Measurements from ENCODE around the gene TMC1.
"Not testable (repeated sequence)": the region's sequence is repeated elsewhere in the genome, so short reads cannot be mapped to it uniquely, and the experiment has no call there.

The TMC1 gene

DNA sequence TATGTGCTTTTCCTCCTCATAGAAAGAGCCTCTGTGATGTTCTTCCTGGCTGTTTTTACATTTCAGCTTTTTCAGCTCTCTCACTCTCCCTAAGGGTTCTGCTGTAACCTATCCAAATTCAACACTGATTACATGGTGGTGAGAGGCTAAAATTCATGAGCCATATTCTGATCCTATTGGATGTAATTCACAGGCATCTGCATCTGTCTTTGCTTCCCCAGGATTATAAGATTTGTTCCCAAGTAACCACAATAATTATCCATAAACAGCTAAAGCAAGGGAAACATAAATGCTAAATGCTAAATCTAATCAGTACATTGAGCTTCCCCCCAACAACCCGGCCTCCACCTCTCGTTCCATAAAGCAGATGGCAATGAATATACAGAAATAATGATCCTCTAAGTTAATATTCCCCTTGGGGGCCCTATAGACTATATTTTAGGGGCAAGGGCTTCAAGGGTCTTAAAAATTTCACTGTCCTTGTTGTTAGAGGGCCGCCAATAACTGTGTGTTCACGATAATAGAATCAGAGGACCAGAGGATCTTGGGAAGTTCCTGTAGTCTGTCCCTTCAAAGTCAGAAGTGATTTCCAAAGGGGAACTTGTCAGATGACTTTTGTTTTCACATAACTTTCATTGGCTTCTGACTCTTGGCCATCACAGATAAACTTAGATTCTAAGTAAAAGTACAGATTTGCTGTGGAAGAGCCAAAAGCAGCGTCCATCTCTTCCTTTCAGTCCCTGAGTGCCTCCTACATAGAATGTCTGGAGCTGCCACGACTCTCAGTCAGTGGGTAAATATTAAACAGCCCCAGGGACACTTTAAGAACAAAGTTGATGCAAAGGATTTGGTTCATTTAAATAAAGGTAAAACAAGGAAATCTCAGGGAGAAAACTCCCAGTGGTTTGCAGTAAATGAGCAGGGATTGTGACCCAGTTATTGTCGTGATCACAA lies 305.9 kb downstream of the TMC1 start:
- DNase-seq = no peak

DNA sequence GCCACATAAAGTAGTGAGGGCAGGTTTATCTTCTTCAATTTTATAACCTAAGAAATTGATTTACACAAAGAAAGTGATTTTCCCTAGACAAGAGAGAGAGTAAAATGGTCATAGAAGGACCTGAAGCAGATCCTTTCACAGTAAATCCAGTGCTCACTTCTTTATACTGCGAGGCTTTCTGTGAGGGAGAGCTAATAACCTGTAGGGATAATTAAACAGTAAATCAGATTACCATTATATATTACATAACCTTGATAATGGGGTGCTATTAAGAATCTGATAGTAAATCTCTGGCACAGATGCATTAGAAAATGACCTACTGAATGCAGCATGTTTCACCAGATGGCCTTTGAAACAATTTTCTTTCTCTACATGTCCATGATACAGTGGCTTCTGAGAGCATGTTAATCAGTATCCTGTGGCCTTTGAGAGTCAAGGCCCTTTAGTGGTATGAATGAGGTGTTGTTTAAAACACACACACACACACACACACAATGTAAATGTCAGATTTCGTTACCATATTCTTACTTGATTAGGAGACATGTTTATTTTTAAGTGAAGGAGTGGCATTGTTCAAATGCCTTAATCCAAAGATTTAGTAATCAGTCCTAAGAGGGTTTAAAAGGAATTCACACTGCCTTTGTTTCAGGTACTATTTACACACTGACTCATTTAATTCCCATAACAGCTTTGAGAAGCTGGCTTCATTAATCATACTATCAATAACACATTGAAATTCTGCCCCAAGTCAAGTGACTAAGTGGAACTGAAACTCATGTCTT lies 306.7 kb downstream of the TMC1 start:
- no peak for DNase-seq

DNA sequence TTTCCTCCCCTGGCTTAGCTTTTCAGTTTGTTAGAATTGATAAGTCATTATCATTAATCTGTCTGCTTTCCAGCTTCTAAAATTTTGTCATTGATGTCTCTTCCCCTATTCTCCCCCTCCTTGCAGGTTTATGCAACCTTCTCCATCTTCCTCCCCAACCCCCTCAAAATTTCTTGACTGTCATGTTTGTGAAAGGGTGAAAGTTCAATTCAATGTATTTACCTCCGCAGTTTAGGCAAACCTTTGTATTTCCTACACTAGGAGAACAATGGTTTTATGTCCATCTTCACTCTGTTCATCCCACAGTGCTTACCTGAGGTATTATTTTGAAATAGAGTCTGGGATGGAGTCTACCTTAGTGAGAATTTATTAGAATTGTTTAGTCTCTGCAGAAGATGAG lies 313.6 kb downstream of the TMC1 start:
- no peak for DNase-seq

DNA sequence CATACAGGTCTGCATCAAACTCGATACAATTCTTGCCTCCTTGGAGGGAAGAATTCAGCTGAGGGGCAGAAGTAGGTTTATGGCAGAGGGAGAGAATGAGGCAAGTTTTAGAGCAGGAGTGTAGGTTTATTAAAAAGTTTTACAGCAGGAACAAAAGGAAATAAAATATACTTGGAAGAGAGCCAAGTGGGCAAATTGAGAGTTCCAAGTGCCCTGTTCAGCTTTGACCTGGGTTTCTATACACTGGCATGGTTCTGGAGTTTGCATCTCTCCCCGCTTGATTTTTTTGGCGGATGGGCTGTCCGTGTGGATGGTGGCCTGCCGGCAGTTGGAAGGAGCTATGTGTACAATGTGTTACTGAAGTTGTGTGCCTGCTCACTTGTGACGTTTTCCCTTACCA lies 315.4 kb downstream of the TMC1 start:
- no peak for DNase-seq

DNA sequence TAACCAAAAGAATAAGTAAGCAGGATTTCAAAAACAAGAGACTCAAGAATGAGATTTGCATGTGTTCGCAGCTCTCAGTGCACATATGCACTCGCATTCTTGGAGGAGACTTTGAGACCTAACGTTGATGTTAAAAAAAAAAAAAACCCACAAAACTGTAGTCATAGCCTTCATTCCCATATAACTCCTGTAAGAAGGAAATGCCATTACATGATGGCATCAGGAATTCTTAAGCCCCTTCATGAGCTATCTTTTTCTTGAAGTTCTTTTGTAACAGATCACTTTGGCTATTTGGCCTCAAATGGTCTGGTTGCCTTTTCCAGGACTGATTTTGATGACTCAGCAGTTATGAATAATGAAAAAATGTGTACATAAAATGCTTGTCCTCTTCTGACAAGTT lies 317.7 kb downstream of the TMC1 start:
- DNase-seq = no peak

DNA sequence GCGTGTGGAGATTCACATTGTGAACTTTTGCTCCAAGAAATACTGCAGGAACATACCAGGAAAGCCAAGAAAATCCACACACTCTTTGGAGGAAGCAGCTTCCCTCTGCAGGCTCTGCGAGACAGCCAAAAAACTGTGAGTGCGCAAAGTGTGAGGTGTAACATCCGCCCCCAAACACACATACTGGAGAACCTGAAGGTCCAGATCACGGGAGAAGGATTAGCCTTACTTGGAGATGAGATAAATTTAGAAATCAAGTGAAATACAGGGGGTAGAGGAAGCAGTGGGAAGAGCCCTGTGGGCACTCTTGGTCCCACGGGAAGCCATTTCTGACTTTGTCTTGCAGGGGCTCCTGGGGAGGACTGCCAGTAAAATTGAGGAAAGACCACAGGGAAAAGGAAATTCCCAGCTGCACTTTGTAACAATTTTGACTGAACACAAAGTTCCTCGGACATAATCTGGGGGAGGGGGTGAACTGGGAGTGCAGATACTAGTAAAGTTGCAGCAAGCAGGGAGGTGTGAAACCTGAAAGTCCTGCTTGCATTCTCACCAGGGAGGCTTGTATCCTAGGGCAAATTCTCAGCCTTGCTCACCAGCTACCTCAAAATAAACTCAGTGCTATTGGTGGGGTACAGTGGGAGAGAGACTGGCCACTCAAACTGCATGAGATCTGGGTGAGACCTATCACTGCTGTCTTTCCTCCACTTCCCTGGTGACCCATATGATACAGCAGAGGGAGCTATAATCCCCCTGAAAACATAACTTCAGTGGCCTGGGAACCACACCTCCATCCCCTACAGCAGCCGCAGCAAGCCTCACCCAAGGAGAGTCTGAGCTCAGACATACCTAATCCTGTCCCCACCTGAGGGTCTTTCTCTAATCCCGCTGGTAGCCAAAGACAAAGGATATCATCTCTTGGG lies 322.4 kb downstream of the TMC1 start:
- no peak for DNase-seq

DNA sequence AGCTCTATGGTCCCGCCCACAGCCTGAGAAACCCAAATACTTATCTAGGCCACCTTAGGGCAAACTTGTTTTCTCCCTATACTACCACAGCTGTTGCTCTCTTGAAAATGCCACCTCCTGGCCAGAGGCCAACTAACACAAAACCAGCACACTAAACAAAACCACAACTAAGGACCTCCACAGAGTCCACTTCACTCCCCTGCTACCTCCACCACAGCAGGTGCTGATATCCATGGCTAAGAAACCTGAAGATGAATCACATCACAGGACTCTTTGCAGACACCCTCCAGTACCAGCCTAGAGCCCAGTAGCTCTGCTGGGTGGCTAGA lies 323.0 kb downstream of the TMC1 start:
- no peak for DNase-seq

DNA sequence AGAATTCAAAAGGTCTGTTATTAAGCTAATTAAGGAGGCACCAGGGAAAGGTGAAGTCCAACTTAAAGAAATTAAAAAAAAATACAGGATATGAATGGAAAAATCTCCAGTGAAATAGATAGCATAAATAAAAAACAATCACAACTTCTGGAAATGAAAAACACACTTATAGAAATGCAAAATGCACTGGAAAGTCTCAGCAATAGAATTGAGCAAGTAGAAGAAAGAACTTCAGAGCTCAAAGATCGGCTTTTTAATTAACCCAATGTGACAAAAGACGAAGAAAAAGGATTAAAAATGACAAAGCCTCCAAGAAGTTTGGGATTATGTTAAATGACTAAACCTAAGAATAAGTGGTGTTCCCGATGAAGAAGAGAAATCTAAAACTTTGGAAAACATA lies 323.6 kb downstream of the TMC1 start:
- not testable (repeated sequence) for DNase-seq

DNA sequence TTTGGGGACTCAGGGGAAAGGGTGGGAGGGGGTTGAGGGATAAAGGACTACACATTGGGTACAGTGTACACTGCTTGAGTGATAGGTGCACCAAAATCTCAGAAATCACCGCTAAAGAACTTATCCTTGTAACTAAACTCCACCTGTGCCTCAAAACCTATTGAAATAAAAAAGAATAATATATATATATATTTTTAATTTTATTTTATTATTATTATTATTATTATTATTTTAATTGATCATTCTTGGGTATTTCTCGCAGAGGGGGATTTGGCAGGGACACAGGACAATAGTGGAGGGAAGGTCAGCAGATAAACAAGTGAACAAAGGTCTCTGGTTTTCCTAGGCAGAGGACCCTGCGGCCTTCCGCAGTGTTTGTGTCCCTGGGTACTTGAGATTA lies 328.8 kb downstream of the TMC1 start:
- DNase-seq = not testable (repeated sequence)

DNA sequence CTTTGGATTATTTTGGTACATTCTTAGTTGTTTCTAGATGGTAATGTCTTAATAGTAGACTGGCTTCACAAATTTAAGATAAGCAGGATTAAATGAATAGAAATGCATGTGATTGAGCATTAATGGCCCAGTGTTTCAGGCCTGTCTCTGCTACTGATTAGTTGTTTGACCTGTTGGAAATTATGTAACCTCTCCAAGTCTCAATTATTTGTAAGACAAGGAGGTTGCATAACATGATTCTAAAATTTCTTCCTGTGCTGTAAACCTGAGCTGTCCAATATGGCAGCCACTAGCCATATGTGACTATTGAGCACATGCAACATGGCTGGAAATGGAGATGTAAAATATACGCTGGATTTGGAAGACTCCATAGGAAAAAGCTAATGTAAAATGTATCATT lies 333.9 kb downstream of the TMC1 start:
- DNase-seq = no peak

DNA sequence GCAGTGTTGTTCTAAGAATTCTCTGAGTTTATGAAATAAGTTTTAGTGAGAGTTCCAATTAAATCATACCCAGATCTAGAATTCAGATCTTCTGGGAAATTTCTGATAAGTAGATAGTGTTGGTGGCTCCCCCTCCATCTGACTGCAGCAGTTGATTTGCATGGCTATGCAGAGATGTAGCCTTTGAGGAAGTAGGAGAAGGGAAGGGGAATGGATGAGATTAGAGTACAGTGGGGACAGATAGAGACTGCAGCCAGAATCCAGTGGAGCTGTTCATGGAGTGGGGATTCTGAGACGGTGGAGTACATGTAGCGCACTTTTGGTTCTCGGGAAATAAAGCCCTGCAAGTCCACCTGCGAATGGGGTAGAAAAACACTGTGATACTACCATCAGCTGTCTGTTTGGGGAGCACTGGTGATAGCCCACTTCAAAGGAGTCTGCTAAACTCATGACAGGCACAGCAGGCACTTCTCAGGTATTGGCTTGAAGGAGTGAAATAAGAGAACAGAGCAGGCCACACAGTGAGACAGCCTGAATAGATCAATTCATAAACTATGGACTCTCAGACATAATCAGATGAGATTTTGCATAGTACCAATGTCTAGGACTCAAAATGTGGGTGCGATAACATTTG lies 334.6 kb downstream of the TMC1 start:
- no peak for DNase-seq

DNA sequence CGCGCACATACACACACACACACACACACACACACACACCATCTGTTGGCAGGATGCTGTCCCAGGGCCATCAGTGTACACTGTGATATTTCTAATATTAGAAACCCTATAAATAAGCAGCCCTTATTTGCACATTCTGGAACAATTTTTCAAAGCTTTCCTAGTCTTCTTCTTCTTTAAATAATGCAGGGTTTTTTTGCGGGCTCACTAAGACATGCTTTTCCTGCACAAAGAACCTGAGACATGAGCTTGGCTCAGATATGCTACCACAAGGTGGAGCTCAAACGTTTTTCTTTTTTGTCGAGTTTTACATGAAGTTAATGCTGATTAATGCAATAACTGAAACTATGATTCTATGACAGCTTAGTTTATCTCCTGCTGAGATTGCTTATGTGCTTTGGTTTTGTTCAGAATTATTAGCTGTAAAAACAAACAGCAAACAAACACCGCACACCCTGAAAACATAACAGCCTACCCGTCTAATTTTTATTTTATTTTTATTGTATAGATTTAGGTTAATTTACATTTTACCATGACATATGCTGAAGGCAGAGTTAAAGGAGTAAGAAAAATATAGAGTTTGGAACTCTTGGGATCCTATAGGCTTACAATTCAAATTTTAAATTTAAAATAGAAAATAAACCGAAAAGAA lies 335.7 kb downstream of the TMC1 start:
- no peak for DNase-seq

DNA sequence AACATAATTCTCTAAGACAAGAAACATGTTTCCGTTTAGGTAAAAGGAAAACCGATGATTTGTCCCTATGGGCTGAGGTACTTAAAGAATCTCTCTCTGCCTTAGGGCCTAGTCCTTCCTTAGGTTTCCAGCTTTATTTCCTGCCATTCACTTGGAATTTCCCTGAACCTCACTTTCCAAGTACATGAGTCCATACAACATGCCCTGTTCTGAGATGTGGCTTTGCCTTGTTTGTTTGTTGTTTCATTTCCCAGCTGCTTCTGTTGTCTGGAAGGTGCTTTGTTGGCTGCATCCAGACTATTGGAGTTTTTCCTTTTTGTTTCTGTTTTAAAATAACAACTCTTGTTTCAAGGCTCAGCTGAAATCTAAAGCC lies 336.2 kb downstream of the TMC1 start:
- DNase-seq = no peak

DNA sequence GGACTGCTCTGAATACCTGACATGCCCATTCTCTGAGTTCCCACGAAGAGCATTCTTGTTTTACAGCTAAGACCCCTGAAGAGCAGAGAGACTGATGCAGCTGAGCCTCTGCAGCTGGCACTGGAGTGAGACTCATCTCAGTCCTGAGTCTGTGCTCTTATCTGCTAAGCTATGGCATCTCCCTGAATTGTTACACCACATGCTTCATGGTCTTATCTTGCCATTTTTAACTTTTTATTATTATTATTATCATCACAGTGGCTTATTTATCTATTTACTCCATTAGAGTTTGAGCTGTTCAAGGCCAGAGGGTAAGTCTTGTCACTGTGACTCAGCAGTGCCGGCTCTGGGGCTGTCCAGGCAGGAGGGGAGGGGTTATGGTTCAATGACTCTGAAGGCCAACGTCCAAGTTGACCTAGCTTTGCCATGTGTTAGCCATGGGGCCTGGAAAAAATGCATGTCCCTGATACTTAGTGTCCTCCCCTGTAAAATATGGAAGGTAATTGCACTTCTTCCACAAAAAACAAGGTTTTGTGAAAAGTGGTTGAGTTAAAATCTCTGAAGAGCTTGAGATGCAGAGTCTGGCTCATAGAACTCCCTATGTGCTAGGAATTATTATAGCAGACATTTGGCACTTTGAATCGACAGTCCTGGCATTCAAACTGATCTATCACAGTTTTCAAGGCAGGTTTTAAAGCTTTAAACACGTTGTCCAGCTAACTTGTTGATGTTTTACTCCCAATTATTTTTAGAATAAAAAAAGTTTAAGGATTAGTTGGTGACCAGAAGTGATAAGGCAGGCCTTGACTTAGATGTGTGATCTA lies 336.9 kb downstream of the TMC1 start:
- DNase-seq = no peak

DNA sequence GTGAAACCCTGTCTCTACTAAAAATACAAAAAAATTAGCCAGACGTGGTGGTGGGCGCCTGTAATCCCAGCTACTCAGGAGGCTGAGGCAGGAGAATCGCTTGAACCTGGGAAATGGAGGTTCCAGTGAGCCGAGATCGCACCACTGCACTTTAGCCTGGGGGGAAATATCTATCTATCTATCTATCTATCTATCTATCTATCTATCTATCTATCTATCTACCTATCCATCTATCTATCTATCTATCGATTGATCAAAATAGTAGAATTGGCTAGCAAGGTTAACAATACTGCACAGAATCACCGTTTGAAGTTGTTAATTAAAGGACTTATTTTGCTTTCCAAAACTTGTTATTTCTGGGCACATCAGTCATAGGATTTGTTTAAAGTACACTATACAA lies 341.4 kb downstream of the TMC1 start:
- DNase-seq = not testable (repeated sequence)

DNA sequence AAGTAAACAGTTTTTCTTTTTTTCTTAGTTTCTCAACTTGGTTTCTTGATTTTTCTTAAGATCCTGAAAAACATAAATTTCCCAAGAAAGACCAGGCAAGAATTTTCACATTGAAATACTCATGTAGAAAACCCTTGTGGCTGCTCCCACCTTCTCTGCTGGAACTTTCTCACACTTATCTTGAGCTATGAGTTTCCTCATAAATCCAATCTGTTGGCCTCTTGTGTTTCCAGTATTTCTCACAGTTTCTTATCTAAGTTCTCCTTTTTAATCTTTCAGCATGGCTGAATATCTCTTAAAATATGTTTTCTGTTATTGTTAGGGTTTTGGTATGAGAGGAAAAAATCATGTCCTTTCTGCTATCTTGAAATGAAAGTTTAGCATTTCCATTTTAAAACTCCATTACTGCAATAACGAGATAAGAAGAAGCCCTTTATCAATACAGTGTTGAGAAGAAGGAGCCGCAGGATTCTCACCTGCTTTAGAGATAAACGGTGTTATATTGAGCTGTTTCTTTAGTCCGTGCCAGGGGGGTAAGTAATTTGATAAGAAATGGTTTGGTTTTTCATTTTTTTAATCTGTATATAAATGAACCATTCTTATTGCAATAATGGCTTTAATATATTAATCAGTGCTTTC lies 342.2 kb downstream of the TMC1 start:
- DNase-seq = no peak

DNA sequence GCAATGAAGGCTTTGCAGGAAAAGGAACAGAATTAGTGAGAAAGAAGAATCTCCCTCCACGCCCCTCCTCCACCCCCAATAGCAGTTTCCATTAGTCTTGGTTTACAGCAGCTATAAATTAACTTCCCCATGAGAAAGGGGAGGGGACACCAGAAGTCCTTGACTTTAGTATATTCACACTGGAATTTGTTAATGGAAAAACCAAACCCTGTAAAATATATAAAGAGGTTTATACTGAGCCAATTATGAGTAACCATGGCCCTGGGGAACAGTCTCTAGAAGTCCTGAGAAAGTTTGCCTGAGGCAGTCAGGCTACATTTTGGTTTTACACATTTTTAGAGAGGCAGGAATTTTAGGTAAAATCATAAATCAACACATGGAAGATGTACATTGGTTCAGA lies 342.9 kb downstream of the TMC1 start:
- DNase-seq = no peak

DNA sequence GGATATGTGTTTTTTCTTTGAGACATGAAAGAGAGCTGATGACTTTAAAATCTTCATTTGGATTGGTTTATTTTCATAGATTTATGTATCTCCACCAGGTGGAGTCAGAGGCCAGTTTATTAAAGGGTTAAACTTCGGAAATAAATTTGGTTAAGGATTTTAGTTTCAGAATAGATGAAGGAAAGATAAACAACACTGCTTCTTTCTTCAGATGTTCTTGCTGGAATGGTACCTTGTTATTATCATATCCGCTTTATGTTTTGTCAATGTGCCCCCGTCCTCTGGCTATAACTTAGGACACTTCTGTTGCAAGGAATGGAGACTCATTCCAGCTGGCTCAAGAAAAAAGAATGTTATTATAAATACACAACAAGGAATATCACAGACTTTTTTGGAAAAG lies 350.3 kb downstream of the TMC1 start:
- DNase-seq = no peak

DNA sequence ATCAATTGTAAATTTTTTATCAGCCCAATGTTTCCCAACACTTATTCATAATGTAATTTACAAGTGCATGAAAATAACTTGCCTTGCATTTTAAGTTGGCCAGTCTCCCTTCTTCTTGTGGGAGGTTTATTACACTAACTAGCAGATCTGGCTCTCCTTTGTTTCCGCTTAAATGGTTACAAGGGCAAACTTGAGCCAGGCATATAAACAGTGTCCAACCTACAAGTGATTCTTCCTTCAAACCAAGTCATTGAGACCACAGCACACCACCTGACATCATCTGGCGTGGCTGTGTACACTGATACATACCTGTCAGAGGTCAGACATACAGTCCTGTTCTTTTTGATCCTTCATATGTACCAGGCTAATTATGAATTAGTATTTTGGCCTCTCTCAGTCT lies 351.3 kb downstream of the TMC1 start:
- DNase-seq = peak; percentile 8

DNA sequence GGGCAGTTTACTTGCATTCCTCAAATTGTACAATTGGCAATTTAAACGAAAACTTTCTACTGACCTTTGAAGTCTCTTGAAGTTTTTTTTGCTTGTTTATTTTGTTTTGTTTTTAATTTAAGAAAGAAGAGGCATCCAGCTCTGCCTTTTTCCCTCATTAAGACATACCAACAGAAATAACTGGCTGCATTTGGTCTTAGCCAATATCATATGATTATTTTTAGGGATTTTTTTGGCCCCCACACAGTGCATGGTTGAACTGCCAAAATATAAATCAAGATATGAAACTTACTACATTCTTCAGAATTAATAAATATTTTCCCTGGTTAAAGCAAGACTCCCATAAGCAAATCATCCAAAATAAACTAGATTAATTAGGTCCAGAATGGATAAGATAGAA lies 352.0 kb downstream of the TMC1 start:
- no peak for DNase-seq
